Chondrocyte (in vitro differentiated cells): Measurements from ENCODE around the gene PIP. TPM values are rescaled to one million over a fixed set of nuclear protein-coding genes. Genes with fewer than 3 reads are reported as not detected.
"Not testable (repeated sequence)": the region's sequence is repeated elsewhere in the genome, so short reads cannot be mapped to it uniquely, and the experiment has no call there.

ENCODE experiments used
- DNase-seq: peaks from one replicate; pipeline ENCODE4 v3.0.0; 2021; ENCODE audit warnings: mixed read lengths, low spot score
- H3K27ac Mint-ChIP-seq: one replicate; pipeline ENCODE4 v1.8.0; 2021; ENCODE audit warnings: mild to moderate bottlenecking, moderate library complexity, mixed read lengths; ENCODE audit not compliant: unreplicated experiment
- H3K27me3 Mint-ChIP-seq: 2 replicates; pipeline ENCODE4 v1.8.0; 2021; ENCODE audit warnings: low read depth, mixed read lengths
- H3K36me3 Mint-ChIP-seq: 2 replicates; pipeline ENCODE4 v1.8.0; 2021; ENCODE audit warnings: low read depth, mixed read lengths
- H3K4me1 Mint-ChIP-seq: 2 replicates; pipeline ENCODE4 v1.8.0; 2021; ENCODE audit warnings: low read depth, mild to moderate bottlenecking, mixed read lengths
- H3K4me3 Mint-ChIP-seq: one replicate; pipeline ENCODE4 v1.8.0; 2021; ENCODE audit warnings: mild to moderate bottlenecking, moderate library complexity, mixed read lengths; ENCODE audit not compliant: unreplicated experiment
- H3K9me3 Mint-ChIP-seq: 2 replicates; pipeline ENCODE4 v1.8.0; 2021; ENCODE audit warnings: low read depth, mixed read lengths
- CTCF ChIP-seq: fragments of 200-600 bp; sonication (generic); IDR thresholded peaks from 2 replicates; pipeline ENCODE4 v1.5.0; 2021; ENCODE audit warnings: antibody characterized with exemption, mild to moderate bottlenecking, moderate library complexity
- total RNA-seq: library from RNA; stranded (reverse); gene quantifications from 3 replicates; pipeline ENCODE4 v1.2.1, GENCODE V29; 2021

Gene PIP
- total RNA-seq, 1 donor from 2014 or later, result not detected

DNA sequence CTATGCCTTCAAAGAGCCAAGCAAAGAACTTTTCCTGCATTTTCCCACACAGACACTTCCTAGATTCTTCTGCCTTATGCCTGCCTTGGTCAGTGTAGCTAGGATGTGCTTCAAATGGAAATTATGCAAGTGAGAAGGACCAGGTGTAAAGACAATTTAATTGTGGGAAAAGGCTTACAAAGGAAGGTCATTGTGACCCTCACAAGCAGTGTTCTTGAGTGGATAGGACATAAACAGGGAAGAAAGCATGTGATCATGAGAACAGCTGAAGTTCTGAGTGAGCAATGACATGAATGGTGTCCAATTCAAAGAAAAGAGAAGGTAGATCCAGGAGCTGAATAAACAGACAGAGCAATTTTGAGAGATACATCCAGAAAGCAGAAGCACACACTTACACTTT is 1.3 kb upstream of the PIP start:
- H3K9me3 Mint-ChIP-seq, result peaks cover 8% of the 10 kb centered on the region
- no peaks in the 10 kb centered on the region for H3K4me1 Mint-ChIP-seq
- H3K36me3 Mint-ChIP-seq, result no peaks in the 10 kb centered on the region
- no peak for TF ChIP-seq CTCF
- peaks cover 4% of the 10 kb centered on the region for H3K27me3 Mint-ChIP-seq
- no peak overlapping the region for H3K27ac Mint-ChIP-seq
- H3K4me3 Mint-ChIP-seq, result no peak overlapping the region
- DNase-seq, result no peak

DNA sequence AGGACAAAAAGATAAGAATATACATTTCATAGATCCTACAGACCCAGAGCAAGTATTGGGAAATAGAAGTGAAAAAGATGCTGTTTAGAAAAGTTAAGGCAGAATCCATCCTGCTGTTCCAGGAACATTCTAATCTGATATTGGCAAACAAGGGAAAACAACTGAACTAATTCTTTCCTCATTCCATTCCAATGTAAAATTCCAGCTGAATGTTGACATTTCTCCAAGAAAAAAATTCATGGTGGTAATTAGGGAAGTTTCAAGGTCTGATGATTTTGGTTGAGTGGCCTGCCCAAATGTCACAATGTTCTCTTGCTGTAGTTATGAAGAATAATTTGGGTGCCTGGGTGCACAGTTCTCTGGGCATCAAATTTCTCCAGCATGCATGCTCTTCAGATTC is 15.2 kb downstream of the PIP start:
- H3K4me3 Mint-ChIP-seq, result no peak overlapping the region
- TF ChIP-seq CTCF, result no peak
- no peak overlapping the region for H3K27ac Mint-ChIP-seq
- H3K36me3 Mint-ChIP-seq, result no peaks in the 10 kb centered on the region
- peaks cover 18% of the 10 kb centered on the region for H3K9me3 Mint-ChIP-seq
- H3K4me1 Mint-ChIP-seq, result no peaks in the 10 kb centered on the region
- no peaks in the 10 kb centered on the region for H3K27me3 Mint-ChIP-seq
- DNase-seq, result no peak

DNA sequence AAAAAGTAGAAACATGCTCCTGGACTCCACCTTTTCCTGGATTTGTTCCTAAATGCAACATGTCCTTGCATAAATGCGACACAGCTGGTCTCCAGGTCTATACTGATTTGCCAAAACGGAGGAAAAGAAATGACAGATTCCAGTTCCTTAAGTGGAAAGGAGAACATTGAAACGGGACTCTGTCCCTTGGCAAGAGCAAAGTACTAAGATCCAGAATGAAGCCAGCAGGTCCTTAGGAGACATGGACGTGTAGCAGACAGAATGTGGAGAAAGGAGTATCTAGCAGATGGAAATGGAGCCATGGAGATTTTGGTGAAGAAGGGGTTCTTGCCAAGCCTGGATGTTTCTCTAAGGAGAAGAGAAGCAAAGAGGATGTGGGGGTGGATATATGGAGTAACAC is 16.2 kb downstream of the PIP start:
- H3K4me3 Mint-ChIP-seq, result no peak overlapping the region
- TF ChIP-seq CTCF, result no peak
- no peaks in the 10 kb centered on the region for H3K36me3 Mint-ChIP-seq
- no peaks in the 10 kb centered on the region for H3K27me3 Mint-ChIP-seq
- H3K27ac Mint-ChIP-seq, result no peak overlapping the region
- peaks cover 18% of the 10 kb centered on the region for H3K9me3 Mint-ChIP-seq
- H3K4me1 Mint-ChIP-seq, result no peaks in the 10 kb centered on the region
- DNase-seq, result no peak

DNA sequence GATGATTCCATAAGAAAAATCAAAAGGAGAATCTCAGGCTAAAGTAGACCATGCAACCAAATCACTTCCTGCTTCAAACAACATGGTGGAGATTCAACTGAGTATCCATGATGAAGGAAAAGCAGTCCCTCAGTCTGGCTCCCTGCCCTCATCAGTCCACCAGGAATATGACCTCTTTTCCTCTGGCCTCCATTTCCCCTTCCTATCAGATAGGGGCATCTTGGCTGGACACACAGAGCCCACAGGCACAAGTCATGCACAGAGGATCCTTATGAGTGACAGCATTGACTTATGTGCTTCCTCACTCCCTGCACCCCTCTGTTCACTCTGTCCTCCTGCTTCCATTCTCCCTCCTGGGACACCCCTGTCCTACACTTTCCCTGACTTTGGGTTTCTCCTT is 16.8 kb downstream of the PIP start:
- TF ChIP-seq CTCF, result no peak
- no peak for DNase-seq
- no peak overlapping the region for H3K4me3 Mint-ChIP-seq
- no peaks in the 10 kb centered on the region for H3K36me3 Mint-ChIP-seq
- H3K9me3 Mint-ChIP-seq, result peaks cover 23% of the 10 kb centered on the region
- H3K27ac Mint-ChIP-seq, result no peak overlapping the region
- H3K27me3 Mint-ChIP-seq, result no peaks in the 10 kb centered on the region
- no peaks in the 10 kb centered on the region for H3K4me1 Mint-ChIP-seq

DNA sequence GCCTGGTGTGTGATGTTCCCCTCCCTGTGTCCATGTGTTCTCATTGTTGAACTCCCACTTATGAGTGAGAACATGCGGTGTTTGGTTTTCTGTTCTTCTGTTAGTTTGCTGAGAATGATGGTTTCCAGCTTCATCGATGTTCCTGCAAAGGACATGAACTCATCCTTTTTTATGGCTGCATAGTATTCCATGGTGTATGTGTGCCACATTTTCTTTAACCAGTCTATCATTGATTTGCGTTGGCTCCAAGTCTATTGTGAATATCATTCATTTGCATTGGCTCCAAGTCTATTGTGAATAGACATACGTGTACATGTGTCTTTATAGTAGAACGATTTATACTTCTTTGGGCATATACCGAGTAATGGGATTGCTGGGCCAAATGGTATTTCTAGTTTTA is 18.8 kb downstream of the PIP start:
- H3K36me3 Mint-ChIP-seq, H3K27me3 Mint-ChIP-seq, DNase-seq, H3K4me3 Mint-ChIP-seq, H3K4me1 Mint-ChIP-seq, H3K27ac Mint-ChIP-seq: not testable (repeated sequence)
- peaks cover 23% of the 10 kb centered on the region for H3K9me3 Mint-ChIP-seq

DNA sequence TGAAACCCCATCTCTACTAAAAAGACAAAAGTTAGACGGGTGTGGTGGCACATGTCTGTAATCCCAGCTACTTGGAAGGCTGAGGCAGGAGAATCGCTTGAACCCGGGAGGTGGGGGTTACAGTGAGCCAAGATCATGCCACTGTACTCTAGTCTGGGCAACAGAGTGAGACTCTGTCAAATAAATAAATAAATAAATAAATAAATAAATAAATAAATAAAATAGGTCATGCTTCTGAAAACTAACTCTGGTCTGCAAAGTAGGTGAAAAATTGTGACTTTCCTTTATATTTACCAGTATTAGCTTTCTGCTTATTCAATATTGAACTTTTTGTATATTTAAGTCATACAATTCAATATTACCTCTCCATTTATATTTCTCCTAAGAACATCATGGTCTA is 26.7 kb downstream of the PIP start:
- H3K36me3 Mint-ChIP-seq, H3K27ac Mint-ChIP-seq, H3K4me3 Mint-ChIP-seq, H3K4me1 Mint-ChIP-seq, DNase-seq, H3K27me3 Mint-ChIP-seq: not testable (repeated sequence)
- H3K9me3 Mint-ChIP-seq, result peaks cover 15% of the 10 kb centered on the region
